Lung microvascular endothelial cell (primary cell): ENCODE results near the gene ZNF143. TPM values are rescaled to one million over a fixed set of nuclear protein-coding genes. Genes with fewer than 3 reads are reported as not detected.
"Not testable (repeated sequence)": the region's sequence is repeated elsewhere in the genome, so short reads cannot be mapped to it uniquely, and the experiment has no call there.

ENCODE experiments used
- DNase-seq, 2 donors: peaks; one replicate each; pipeline versions ENCODE4 v3.0.0 to v3.0.0-alpha.2; 2010; ENCODE audit warnings: low read depth in 2 of 2
- total RNA-seq: library from RNA; depleted of rRNA; stranded (reverse); fragments of >200 nt; gene quantifications from 2 replicates; pipeline ENCODE4 v1.2.1, GENCODE V29; 2014

The ZNF143 gene
- total RNA-seq, 1 donor from 2014 or later: 33.9 TPM

GRCh38 chr11:9535189-9535781 is 74.5 kb downstream of the ZNF143 start:
- DNase-seq: peak; percentile 74 to 77

GRCh38 chr11:9538548-9538947 is 77.7 kb downstream of the ZNF143 start:
- DNase-seq: no peak

- not testable (repeated sequence) for DNase-seq
These were observed 88.4 kb downstream of the ZNF143 start for GRCh38 chr11:9549216-9549615.

GRCh38 chr11:9550191-9550628 is 89.4 kb downstream of the ZNF143 start:
- no peak for DNase-seq

GRCh38 chr11:9561279-9561982 is 100.6 kb downstream of the ZNF143 start:
- no peak for DNase-seq

GRCh38 chr11:9562716-9563115 is 101.9 kb downstream of the ZNF143 start:
- no peak for DNase-seq

- no peak for DNase-seq
These were observed 102.5 kb downstream of the ZNF143 start for GRCh38 chr11:9563196-9563730.

GRCh38 chr11:9565822-9566560 is 105.2 kb downstream of the ZNF143 start:
- DNase-seq: peak; percentile 95 to 100

- DNase-seq: no peak
These were observed 105.8 kb downstream of the ZNF143 start for GRCh38 chr11:9566561-9567063.

GRCh38 chr11:9567401-9567800 is 106.6 kb downstream of the ZNF143 start:
- no peak for DNase-seq

GRCh38 chr11:9568161-9568853 is 107.5 kb downstream of the ZNF143 start:
- DNase-seq: no peak

- DNase-seq: peak; percentile 82 to 89
These were observed 108.2 kb downstream of the ZNF143 start for GRCh38 chr11:9568854-9569587.

GRCh38 chr11:9569588-9570164 is 108.9 kb downstream of the ZNF143 start:
- DNase-seq: no peak

- DNase-seq: no peak
These were observed 109.7 kb downstream of the ZNF143 start for GRCh38 chr11:9570313-9571025.

- no peak for DNase-seq
These were observed 110.4 kb downstream of the ZNF143 start for GRCh38 chr11:9571071-9571762.

GRCh38 chr11:9571763-9572115 is 110.9 kb downstream of the ZNF143 start:
- DNase-seq: no peak

- DNase-seq: peak; percentile 99
These were observed 112.4 kb downstream of the ZNF143 start, which contains the start of gene WEE1 for GRCh38 chr11:9573052-9573774. TSS of gene WEE1 (plus strand) at chr11:9573670. CDS start at chr11:9573934, 264 bp downstream.
